GM19452 (cell line): ENCODE data around the gene GPR31.

Source experiments
- ATAC-seq: cut with Tn5 transposase; IDR thresholded peaks from one replicate; pipeline ENCODE4 v1.9.1; 2021; ENCODE audit not compliant: unreplicated experiment

Gene GPR31

GRCh38 chr6:167140589-167141474, 16.9 kb downstream of the GPR31 start:
- no peak for ATAC-seq

DNA sequence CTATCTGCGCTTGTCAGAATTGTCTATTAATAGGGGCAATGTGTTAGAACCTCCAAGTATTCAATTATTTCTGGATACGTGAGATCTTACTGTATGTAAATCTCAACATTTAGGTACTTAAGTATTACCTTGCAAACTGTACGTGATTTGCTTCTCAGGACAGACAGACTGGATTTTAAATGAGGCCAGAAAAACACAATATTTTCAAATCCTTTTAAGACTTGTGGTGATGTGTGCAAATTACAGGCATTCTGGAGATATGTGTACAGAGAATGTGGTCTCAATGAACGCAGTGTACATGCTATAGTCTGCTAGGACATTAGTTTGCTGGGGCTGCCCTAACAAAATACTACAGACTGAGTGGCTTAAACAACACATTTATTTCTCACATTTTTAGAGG, 18.0 kb downstream of the GPR31 start:
- no peak for ATAC-seq

GRCh38 chr6:167137881-167138280, 19.9 kb downstream of the GPR31 start:
- ATAC-seq = no peak

GRCh38 chr6:167137081-167137480, 20.7 kb downstream of the GPR31 start:
- no peak for ATAC-seq

DNA sequence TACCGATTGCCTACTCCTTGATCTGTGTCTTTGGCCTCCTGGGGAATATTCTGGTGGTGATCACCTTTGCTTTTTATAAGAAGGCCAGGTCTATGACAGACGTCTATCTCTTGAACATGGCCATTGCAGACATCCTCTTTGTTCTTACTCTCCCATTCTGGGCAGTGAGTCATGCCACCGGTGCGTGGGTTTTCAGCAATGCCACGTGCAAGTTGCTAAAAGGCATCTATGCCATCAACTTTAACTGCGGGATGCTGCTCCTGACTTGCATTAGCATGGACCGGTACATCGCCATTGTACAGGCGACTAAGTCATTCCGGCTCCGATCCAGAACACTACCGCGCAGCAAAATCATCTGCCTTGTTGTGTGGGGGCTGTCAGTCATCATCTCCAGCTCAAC, 21.4 kb downstream of the GPR31 start:
- ATAC-seq = no peak

DNA sequence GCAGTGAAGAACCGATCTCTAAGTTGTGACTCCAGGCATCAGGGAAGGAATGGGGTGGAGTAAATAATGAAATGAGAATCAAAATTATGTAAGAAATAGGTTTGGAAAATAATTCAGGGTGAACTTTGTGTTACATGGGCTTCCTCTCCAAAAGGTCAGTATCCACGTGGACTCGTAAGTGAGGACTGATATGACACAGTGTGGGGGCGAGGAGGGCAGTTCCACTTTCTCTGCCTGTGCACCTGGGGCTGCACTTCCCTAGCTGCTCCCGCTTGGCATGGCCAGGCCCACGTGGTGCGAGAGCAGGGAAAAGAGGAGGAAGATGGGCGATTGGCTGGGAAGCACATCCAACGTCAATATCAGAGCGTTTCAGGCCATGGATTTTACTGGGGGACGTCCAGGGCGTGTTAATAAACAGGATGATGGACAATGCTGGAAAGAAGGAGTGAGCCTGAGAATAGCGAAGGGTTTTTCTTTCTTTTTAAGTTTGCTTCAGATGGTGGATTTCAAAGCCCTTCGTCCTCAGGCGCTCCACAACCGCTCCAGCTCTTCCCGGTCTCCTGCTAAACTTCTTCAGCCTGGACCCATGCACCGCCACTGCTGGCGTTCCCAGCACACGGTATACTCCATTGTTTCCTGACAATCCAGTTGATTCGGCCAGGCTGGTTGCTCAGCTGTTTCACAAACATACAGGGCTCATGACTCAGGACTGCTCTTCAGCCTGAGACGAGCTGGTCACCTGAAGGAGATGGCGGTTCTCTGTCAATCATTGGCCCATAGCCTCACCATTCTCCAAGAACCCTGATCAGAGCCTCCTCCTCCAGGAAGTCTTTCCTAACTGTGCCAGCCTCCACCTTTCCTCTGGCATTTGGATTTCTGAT, 23.1 kb downstream of the GPR31 start:
- no peak for ATAC-seq

DNA sequence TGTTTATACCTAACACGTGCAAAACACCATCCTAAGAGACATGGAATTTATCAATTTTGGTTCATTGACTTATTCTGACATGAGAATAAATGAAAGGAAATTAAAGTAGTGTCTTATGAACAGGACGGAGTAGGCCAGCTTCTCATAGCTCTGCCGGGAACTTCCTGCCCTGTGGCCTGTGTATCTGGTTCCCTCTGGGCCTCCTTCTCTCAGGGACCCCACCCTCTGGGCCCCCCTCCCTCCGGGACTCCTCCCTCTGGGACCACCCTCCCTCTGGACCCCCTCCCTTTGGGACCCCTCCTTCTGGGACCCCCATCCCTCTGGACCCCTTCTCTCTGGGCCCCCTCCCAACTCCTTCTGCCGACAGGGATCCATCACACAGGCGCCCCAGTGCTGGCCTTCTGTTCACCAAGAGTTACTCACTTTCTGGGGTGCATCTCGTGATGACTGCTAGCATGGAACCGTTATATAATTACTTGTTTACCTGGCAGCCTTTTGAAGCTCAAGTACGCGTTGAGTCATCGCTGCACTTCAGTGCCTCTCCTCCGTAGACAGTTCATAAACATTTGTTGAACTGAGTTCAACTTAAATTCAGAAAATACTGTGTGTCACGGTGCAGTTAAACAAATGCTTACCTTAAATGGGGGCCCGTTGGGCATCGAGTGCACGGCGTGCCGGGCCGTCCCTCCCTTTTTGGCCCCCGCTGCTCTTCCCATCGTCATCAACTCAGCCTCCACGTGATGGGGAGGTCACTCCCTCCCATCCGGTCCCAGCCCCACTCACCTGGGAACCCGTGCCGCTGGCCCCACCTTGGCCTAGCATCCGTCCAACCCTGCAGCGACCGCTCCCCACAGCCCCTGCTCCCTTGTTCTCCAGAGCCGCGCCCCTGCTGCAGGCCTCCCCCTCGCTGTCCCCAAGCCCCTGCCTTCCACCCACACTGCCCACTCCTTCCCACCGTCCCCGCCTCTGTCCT, 26.8 kb downstream of the GPR31 start:
- ATAC-seq = no peak

DNA sequence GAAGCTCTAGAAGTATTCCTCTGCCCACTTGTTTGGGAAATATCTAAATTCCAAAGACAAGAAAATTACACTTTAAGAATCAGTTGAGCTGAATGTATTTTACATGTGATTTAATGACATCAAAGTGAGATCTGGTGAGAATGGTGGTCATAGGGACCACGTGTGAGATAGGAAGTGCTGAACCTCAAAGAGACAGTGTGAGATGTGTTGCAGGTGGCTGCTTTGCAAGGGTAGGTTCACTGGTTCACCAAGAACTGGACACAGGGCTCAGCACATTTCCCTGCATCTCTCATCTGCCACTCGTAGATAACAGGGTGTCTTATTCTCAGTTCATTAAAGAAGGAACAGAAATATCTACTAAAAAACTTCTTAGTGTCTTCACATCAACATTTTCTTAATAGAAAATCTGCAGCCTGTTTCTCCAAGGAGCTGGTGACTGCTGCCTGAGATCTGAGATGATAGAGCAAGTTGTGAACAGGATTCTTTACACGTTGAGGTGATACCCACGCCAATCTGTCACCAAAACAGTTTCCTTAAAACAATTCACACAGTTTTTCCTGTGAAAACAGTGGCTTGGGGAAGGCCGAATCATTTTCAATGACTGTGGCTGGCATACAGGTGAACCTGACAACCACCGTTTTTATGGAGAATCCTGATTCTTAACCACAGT, 27.6 kb downstream of the GPR31 start:
- ATAC-seq = peak; percentile 50

GRCh38 chr6:167129562-167129961, 28.2 kb downstream of the GPR31 start:
- ATAC-seq = no peak

DNA sequence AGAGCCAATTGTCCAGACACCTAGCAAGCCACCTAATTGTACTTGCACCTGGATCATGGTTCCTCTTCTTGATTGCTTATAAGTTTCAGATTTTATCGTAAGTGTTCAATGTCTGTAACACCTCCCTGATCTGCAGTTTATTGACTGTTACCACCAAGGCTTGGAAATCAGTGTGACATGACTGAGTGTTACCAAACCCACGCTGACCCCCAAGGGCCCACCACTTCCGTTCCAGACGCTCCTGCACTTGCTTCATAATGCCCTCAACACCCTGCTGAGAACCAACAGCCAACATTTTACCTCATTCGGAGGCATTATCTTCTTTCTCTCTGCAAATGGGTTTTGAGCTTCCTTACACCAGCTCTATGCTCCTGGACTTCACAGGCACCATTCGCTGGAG, 28.6 kb downstream of the GPR31 start:
- no peak for ATAC-seq

DNA sequence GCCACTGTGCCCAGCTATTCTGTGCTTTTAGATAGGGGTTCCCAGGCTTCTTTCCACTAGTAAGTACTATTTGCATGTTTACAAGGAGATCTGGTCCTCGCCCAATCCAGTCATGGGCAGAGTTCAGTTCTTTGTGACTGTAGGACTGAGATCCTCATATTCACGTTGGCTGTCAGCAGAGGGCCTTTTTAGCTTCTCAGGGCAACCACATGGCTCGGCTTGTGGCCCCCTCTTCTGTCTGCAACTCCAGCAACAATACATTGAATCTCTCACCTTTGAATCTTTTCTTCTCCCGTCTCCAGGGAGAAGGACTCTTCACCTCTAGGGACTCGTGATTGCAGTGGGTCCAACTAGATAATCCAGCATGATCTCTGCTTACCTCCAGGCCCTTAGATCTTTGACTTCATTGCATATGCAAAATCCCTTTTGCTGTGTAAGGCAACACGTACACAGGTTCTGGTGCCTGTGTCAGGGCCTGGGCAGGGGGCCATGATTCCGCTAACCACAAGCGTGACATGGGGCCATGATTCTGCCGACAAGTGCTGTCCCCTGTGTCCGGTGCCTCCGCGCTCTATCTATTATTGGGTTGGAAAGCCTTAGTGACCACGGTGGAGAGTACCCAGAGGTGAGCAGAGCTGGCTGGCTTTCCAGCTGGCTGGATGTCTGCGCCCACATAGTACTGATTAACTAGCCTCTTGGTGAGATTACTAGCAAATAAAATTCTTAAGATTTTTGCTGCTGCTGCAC, 29.8 kb downstream of the GPR31 start:
- peak; percentile 29 for ATAC-seq

DNA sequence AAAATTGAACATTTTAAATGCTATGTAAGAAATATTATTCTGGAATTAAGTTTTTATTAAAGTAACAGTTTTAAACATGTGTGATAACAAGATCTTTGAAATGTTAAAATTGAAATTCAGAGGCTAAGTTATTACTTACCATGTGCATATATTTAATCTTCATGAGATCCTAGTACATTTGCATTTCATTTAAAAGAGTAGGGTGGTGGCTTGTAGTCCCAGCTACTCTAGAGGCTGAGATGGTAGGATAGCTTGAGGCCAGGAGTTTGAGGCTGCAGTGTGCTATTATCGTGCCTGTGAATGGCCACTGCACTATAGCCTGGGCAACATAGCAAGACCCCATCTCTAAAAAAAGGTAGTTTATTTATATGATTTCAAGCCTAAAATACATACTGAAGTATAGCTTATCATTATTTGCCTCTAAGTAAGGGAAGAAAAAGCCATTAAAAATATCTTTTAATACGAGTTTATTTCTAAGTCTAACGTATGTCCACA, 31.9 kb downstream of the GPR31 start:
- no peak for ATAC-seq

GRCh38 chr6:167125410-167125809, 32.4 kb downstream of the GPR31 start:
- no peak for ATAC-seq

GRCh38 chr6:167124753-167125152, 33.0 kb downstream of the GPR31 start:
- no peak for ATAC-seq

DNA sequence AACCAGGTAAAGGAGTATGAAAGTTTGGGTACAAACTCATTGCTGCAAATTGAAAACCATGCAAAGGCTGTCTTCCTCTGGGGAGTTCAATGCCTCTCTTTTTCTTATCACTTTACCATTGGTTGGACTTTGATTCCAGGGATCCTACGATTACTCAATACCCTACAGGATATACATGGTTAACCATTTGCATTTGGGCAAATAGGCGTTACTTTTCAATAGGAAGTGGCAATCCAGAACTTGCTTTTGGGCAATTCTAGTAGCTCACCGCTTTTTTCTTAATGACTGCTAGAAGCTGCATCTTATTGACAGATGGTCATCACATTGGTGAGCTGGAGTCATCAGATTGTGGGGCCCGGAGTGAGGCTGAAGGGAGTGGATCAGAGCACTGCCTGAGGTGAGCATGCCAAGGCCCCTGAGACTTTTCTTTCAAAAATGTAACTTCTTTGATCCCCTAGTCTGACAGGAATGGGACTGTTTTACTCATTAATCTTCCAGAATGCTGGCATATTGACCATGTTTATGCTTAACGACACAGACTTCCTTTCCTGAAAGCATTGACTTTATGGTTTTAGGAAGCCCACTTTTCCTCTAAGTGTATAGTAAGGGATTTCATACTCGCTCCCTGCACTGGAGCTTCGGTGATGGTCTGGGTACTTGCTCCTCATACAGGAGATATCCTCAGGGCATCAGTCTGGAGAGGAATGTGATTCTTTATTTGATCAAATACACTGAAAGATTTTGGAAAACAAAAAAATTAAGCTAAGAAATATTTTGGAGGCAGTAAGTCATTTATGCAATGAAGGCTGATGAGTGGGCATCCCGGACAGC, 34.7 kb downstream of the GPR31 start, which contains the start of gene CCR6:
Gene CCR6 (plus strand): TSS at position 270 of the 831 bp plus-strand sequence. CDS start 13,039 bp downstream, outside the sequence.
- peak; percentile 26 for ATAC-seq

DNA sequence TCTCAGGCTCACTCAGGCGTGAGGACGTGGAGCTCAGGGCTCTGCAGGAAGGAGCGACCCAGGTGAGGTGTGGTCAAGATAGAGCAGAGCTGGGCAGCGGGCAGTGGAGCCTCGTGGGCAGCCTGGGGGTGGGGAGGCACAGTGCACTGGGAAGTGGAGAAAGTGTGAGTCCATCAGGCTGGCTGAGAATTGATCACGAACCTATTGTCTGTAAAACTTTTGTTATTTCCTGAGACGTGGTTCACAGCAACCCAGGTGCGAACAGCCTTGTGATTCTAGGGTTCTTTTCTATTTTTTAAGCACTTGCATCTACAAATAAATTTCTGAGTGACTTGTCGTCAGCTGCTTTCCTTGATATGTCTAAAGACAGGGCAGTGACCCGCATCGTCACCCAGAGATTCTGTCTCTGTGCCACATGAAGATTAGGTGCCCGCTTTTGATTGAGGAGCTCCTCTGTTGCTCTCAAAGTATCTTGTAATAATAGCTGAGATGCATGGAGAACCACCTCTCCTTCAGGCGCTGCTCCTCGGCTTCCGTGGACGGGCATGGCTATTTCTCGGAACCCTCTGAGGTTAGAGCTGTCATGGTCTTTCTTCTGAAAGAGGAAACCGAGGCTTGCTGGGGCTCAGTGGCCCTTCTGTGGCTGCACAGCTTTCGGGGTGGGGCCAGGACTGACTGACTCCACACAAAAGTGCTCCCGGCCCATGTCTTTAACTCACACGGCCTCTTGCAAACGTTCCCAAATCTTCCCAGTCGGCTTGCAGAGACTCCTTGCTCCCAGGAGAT, 35.5 kb downstream of the GPR31 start:
- peak; percentile 45 for ATAC-seq

GRCh38 chr6:167121335-167121841, 36.4 kb downstream of the GPR31 start:
- no peak for ATAC-seq
